ENCODE measurements around the gene C14orf180. TPM values are rescaled to one million over a fixed set of nuclear protein-coding genes. Genes with fewer than 3 reads are reported as not detected.

The C14orf180 gene
- total RNA-seq (2013; cell fraction: nucleolus; rRNA removed) = not detected in 2 replicates
- total RNA-seq (2014; rRNA removed) (not detected in 2 replicates), total RNA-seq (2014; rRNA removed; fragmentation: Illumina TruSeq; extraction: Trizol) (not detected in 2 replicates), total RNA-seq (2021) (not detected in 2 replicates), polyA plus RNA-seq (2011; rRNA removed) (not detected in 2 replicates), polyA plus RNA-seq (2014; fragmentation: Illumina TruSeq; extraction: Trizol) (not detected in 2 replicates), polyA plus RNA-seq (2014; fragmentation: Nextera tagmentation; extraction: Ambion mirVana) (not detected), polyA plus RNA-seq (2014; rRNA removed) (not detected in 2 replicates), polyA plus RNA-seq (2016; fragmentation: Nextera tagmentation; extraction: Ambion mirVana) (not detected), polyA minus RNA-seq (2011; rRNA and poly(A)+ RNA removed) (not detected in 2 replicates), Bru-seq, nascent RNA (not detected), BruChase-seq, experiment 1, labeled RNA remaining after a 6-hour chase (not detected), BruChase-seq, experiment 2, labeled RNA remaining after a 2-hour chase (not detected)
- polyA plus RNA-seq (2011; ENCODE audit: low read depth) = not detected
- polyA plus RNA-seq (2011; cell fraction: cytosol; rRNA removed) = not detected in 2 replicates
- polyA plus RNA-seq (2011; cell fraction: nucleus; rRNA removed) = not detected in 2 replicates
- polyA plus RNA-seq (2012) = not detected in 2 replicates
- not detected in 2 replicates for polyA minus RNA-seq (2011; cell fraction: cytosol; rRNA and poly(A)+ RNA removed)
- not detected in 2 replicates for polyA minus RNA-seq (2011; cell fraction: nucleus; rRNA and poly(A)+ RNA removed)
- long read RNA-seq, experiment 1 = 0 reads
- long read RNA-seq, experiment 2 = 0 reads

DNA sequence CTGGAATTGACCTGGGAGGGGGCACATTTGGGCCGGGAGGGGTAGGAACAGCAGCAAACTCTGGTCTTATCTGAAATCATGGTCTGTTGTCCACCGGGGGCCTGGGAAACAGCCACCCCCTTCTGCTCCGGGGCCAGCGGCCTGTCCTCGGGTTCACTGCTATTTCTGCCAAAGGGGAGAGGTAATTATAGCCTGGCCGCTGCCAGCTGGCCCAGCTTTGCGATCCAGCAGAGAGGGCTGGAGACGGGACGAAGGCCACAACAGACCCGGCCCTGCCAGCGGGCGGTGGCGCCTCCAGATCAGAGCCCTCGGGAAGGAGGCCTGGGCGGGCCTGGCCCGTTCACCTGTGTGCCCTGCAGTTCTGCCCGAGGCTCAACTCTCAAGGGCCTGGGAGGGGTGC lies at the start of gene C14orf180:
Gene C14orf180, plus strand, starts transcription at position 258 of the 400 bp plus-strand sequence. CDS start 6,667 bp downstream, outside the sequence.
- ChIA-PET RAD21 (ENCODE audit: unreplicated experiment) (no interaction called here), POLR2A (no interaction called here), CTCF (no interaction called here), SMC1A (ENCODE audit: uncharacterized antibody, unreplicated experiment) (no interaction called here)
- Histone ChIP-seq H3K4me3 (no peak within 1 kb of the TSS), H3K9ac (ENCODE audit: control insufficient read depth, insufficient read depth, low read length) (no peak within 1 kb of the TSS), H2AFZ (ENCODE audit: control insufficient read depth, low read depth, low read length) (no peak within 1 kb of the TSS), H3K4me2 (ENCODE audit: control insufficient read depth, insufficient read depth) (no peak within 1 kb of the TSS), H3K27me3 (replicated peaks in 1 of 2; ENCODE audit: control insufficient read depth in 2 of 2, insufficient read depth in 2 of 2, low read length in 1 of 2) (peaks cover 0 to 4% of the 10 kb centered on the region in 2 experiments; a peak in 2 of 4 replicates), H3K27ac (ENCODE audit: control insufficient read depth, insufficient read depth) (no peak within 1 kb of the TSS), H3K36me3 (ENCODE audit: control insufficient read depth in 2 of 2, insufficient read depth in 2 of 2, low read length in 1 of 2) (no peaks in the 10 kb centered on the region), H3K9me3 (replicated peaks; ENCODE audit: control insufficient read depth, insufficient read depth, low read length) (no peaks in the 10 kb centered on the region), H4K20me1 (ENCODE audit: control insufficient read depth, insufficient read depth) (no peaks in the 10 kb centered on the region), H3K4me1 (ENCODE audit: control insufficient read depth, insufficient read depth, low read length) (no peaks in the 10 kb centered on the region), H3K79me2 (ENCODE audit: control insufficient read depth, insufficient read depth, low read length) (no peaks in the 10 kb centered on the region)
- no TSS peak for BruUV-seq (replicated peaks)
- intact Hi-C loops (cut with micrococcal nuclease; ENCODE audit: unreplicated experiment) = no loop called here
- no peak for ATAC-seq
- 29% methylated on average over 17 of the region's 17 CpGs for WGBS (ENCODE audit: insufficient coverage, insufficient replicate concordance, low lambda C conversion rate, missing lambda C conversion rate)
- in situ Hi-C loops (cut with MboI) = no loop called here
- no peak for FAIRE-seq
- DNase-seq (ENCODE audit: low read depth, low spot score) = no peak
- TF ChIP-seq KAT2A (conservative IDR thresholded peaks at IDR 0.05; ENCODE audit: control insufficient read depth, low read depth, low read length) = no peak
- TF ChIP-seq EP300 (IDR thresholded peaks at IDR 0.05; ENCODE audit: borderline replicate concordance in 1 of 2, control insufficient read depth in 1 of 2, low read depth in 2 of 2, low read length in 2 of 2) = no peak
- TF ChIP-seq, protein P1, sequence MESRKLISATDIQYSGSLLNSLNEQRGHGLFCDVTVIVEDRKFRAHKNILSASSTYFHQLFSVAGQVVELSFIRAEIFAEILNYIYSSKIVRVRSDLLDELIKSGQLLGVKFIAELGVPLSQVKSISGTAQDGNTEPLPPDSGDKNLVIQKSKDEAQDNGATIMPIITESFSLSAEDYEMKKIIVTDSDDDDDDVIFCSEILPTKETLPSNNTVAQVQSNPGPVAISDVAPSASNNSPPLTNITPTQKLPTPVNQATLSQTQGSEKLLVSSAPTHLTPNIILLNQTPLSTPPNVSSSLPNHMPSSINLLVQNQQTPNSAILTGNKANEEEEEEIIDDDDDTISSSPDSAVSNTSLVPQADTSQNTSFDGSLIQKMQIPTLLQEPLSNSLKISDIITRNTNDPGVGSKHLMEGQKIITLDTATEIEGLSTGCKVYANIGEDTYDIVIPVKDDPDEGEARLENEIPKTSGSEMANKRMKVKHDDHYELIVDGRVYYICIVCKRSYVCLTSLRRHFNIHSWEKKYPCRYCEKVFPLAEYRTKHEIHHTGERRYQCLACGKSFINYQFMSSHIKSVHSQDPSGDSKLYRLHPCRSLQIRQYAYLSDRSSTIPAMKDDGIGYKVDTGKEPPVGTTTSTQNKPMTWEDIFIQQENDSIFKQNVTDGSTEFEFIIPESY (IDR thresholded peaks at IDR 0.05) = no peak
- TF ChIP-seq NBN (IDR thresholded peaks at IDR 0.05) = no peak
- no peak for TF ChIP-seq SRF (IDR thresholded peaks at IDR 0.05; ENCODE audit: low read depth in 2 of 2, low read length in 2 of 2)
- no peak for TF ChIP-seq TCF7 (IDR thresholded peaks at IDR 0.05; ENCODE audit: borderline replicate concordance)
- no peak for TF ChIP-seq ZSCAN29 (IDR thresholded peaks at IDR 0.05)
- no peak for TF ChIP-seq ZNF207 (IDR thresholded peaks at IDR 0.05; ENCODE audit: borderline replicate concordance)
- TF ChIP-seq, protein P2, sequence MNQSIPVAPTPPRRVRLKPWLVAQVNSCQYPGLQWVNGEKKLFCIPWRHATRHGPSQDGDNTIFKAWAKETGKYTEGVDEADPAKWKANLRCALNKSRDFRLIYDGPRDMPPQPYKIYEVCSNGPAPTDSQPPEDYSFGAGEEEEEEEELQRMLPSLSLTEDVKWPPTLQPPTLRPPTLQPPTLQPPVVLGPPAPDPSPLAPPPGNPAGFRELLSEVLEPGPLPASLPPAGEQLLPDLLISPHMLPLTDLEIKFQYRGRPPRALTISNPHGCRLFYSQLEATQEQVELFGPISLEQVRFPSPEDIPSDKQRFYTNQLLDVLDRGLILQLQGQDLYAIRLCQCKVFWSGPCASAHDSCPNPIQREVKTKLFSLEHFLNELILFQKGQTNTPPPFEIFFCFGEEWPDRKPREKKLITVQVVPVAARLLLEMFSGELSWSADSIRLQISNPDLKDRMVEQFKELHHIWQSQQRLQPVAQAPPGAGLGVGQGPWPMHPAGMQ (IDR thresholded peaks at IDR 0.05; ENCODE audit: borderline replicate concordance) = no peak
- TF ChIP-seq RAD21 (IDR thresholded peaks at IDR 0.05; ENCODE audit: insufficient read depth, low read depth, low read length) = no peak
- TF ChIP-seq PML (IDR thresholded peaks at IDR 0.05; ENCODE audit: low read length) = no peak
- TF ChIP-seq, protein P3, sequence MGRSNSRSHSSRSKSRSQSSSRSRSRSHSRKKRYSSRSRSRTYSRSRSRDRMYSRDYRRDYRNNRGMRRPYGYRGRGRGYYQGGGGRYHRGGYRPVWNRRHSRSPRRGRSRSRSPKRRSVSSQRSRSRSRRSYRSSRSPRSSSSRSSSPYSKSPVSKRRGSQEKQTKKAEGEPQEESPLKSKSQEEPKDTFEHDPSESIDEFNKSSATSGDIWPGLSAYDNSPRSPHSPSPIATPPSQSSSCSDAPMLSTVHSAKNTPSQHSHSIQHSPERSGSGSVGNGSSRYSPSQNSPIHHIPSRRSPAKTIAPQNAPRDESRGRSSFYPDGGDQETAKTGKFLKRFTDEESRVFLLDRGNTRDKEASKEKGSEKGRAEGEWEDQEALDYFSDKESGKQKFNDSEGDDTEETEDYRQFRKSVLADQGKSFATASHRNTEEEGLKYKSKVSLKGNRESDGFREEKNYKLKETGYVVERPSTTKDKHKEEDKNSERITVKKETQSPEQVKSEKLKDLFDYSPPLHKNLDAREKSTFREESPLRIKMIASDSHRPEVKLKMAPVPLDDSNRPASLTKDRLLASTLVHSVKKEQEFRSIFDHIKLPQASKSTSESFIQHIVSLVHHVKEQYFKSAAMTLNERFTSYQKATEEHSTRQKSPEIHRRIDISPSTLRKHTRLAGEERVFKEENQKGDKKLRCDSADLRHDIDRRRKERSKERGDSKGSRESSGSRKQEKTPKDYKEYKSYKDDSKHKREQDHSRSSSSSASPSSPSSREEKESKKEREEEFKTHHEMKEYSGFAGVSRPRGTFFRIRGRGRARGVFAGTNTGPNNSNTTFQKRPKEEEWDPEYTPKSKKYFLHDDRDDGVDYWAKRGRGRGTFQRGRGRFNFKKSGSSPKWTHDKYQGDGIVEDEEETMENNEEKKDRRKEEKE (IDR thresholded peaks at IDR 0.05) = no peak

Measured in GM12878 (cell line).